HG03039 (cell line): ENCODE data around the gene TUBB8B.
"Not testable (repeated sequence)": the region's sequence is repeated elsewhere in the genome, so short reads cannot be mapped to it uniquely, and the experiment has no call there.

Experiments
- ATAC-seq: cut with Tn5 transposase; IDR thresholded peaks from one replicate; pipeline ENCODE4 v1.9.1; 2021; ENCODE audit warnings: mild to moderate bottlenecking, moderate library complexity; ENCODE audit not compliant: unreplicated experiment

Gene TUBB8B

GRCh38 chr18:13177-13576 lies 36.2 kb downstream of the TUBB8B start:
- ATAC-seq: not testable (repeated sequence)

DNA sequence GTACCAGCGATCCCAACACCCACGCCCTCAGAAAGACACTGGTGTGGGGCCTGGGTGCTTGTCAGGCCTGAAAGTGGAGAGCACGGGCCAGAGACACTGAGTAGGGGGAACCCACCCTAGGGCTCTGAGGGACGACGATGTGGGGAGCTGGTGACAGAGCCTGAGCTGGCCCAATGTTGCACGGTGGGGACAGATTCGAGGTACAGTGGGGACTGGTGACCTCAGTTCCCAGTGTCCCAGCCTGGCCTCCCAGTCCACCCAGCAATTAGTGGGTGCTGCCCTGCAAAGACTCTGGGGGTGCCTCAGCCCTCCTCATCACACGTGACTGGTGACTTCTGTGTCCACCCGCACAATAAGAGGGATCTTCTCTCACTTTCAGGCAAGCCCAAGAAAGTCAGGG lies 36.6 kb downstream of the TUBB8B start:
- not testable (repeated sequence) for ATAC-seq

GRCh38 chr18:11383-12274 lies 37.8 kb downstream of the TUBB8B start:
- not testable (repeated sequence) for ATAC-seq

DNA sequence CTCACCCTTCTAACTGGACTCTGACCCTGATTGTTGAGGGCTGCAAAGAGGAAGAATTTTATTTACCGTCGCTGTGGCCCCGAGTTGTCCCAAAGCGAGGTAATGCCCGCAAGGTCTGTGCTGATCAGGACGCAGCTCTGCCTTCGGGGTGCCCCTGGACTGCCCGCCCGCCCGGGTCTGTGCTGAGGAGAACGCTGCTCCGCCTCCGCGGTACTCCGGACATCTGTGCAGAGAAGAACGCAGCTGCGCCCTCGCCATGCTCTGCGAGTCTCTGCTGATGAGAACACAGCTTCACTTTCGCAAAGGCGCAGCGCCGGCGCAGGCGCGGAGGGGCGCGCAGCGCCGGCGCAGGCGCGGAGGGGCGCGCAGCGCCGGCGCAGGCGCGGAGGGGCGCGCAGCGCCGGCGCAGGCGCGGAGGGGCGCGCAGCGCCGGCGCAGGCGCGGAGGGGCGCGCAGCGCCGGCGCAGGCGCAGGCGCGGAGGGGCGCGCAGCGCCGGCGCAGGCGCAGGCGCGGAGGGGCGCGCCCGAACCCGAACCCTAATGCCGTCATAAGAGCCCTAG lies 38.7 kb downstream of the TUBB8B start:
- not testable (repeated sequence) for ATAC-seq

DNA sequence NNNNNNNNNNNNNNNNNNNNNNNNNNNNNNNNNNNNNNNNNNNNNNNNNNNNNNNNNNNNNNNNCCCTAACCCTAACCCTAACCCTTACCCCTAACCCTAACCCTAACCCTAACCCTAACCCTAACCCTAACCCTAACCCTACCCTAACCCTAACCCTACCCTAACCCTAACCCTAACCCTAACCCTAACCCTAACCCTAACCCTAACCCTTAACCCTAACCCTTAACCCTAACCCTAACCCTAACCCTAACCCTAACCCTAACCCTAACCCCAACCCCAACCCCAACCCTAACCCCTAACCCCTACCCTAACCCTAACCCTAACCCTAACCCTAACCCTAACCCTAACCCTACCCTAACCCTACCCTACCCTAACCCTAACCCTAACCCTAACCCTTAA lies 39.5 kb downstream of the TUBB8B start:
- not testable (repeated sequence) for ATAC-seq
